Thoracic aorta (tissue), 2 donors: Measurements from ENCODE around the gene MTUS2. TPM values are rescaled to one million over a fixed set of nuclear protein-coding genes. Genes with fewer than 3 reads are reported as not detected.

Experiments
- ATAC-seq: fragments of 150-250 bp; one replicate; pipeline ENCODE4 v1.8.0; 2017; ENCODE audit warnings: low read depth; ENCODE audit not compliant: insufficient number of reproducible peaks, low FRiP score
- DNase-seq: peaks from one replicate; pipeline ENCODE4 v3.0.0-alpha.2; 2020; ENCODE audit warnings: low spot score
- H3K27ac ChIP-seq, 2 donors: fragments of 200-600 bp; sonication (generic); 1 replicate in 1 of 2; 2 replicates in 1 of 2; pipeline ENCODE4 v1.5.1; 2016; ENCODE audit warnings: mild to moderate bottlenecking in 2 of 2, moderate library complexity in 2 of 2
- H3K27me3 ChIP-seq: fragments of 200-600 bp; sonication (generic); replicated peaks from 2 replicates; pipeline ENCODE4 v1.6.0; 2016; ENCODE audit warnings: mild to moderate bottlenecking; ENCODE audit not compliant: insufficient read depth
- H3K36me3 ChIP-seq: fragments of 200-600 bp; sonication (generic); one replicate; pipeline ENCODE4 v1.5.1; 2016
- H3K4me1 ChIP-seq, 2 donors: fragments of 200-600 bp; sonication (generic); 1 replicate in 1 of 2; 2 replicates in 1 of 2; pipeline versions ENCODE4 v1.5.1 to v1.6.0; 2016; ENCODE audit warnings: low read depth in 2 of 2, mild to moderate bottlenecking in 1 of 2; ENCODE audit not compliant: control insufficient read depth in 1 of 2
- H3K4me3 ChIP-seq: fragments of 200-600 bp; sonication (generic); 2 replicates; pipeline ENCODE4 v1.5.1; 2016; ENCODE audit warnings: mild to moderate bottlenecking
- H3K9me3 ChIP-seq: fragments of 200-600 bp; sonication (generic); 2 replicates; pipeline ENCODE4 v1.5.1; 2016
- CTCF ChIP-seq: fragments of 200-600 bp; sonication (generic); IDR thresholded peaks from one replicate; pipeline ENCODE4 v1.5.1; 2019; ENCODE audit warnings: antibody characterized with exemption
- total RNA-seq, 2 donors: library from RNA; depleted of rRNA; stranded (reverse); fragments of >200 nt; gene quantifications; one replicate each; pipeline versions ENCODE4 v1.1.0 to v1.2.3, GENCODE V29; 2016

The MTUS2 gene
- total RNA-seq, 2 donors from 2014 or later: 14.9 to 26.4 TPM

DNA sequence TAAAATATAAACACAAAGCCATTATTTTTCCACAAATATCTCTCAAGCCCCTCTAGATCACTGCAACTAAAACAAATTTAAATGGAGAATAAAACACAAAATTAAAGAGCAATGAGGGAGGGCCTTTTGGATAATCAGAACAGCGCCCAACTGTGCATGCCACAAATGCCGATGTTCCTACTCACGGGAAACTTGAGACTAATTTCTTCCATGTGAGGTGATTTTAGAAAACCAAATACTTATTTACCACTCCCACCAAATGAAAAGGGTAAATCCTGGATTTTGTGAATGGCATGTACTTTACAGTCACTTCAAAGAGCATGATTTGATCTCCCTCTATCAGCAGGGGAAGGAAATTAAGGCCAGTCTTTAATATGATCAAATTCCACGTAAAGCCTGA is 700.5 kb downstream of the MTUS2 start:
- ATAC-seq: no peak
- Histone ChIP-seq H3K36me3 (peaks cover 38% of the 10 kb centered on the region), H3K4me3 (no peak overlapping the region), H3K27me3 (no peaks in the 10 kb centered on the region), H3K9me3 (no peaks in the 10 kb centered on the region), H3K27ac (no peak overlapping the region), H3K4me1 (peaks cover 14 to 27% of the 10 kb centered on the region in 2 donors)
- no peak for DNase-seq
- TF ChIP-seq CTCF: no peak

- no peak for TF ChIP-seq CTCF
- Histone ChIP-seq H3K9me3 (no peaks in the 10 kb centered on the region), H3K27ac (peak overlapping the region in 1 of 2 donors; percentile 75), H3K4me1 (peaks cover 14 to 27% of the 10 kb centered on the region in 2 donors), H3K4me3 (no peak overlapping the region), H3K27me3 (no peaks in the 10 kb centered on the region), H3K36me3 (peaks cover 32% of the 10 kb centered on the region)
- ATAC-seq: no peak
- no peak for DNase-seq
Measured at GRCh38 chr13:29521336-29521735, 701.2 kb downstream of the MTUS2 start.

GRCh38 chr13:29522044-29522685 is 702.0 kb downstream of the MTUS2 start:
- peak; percentile 38 for DNase-seq

DNA sequence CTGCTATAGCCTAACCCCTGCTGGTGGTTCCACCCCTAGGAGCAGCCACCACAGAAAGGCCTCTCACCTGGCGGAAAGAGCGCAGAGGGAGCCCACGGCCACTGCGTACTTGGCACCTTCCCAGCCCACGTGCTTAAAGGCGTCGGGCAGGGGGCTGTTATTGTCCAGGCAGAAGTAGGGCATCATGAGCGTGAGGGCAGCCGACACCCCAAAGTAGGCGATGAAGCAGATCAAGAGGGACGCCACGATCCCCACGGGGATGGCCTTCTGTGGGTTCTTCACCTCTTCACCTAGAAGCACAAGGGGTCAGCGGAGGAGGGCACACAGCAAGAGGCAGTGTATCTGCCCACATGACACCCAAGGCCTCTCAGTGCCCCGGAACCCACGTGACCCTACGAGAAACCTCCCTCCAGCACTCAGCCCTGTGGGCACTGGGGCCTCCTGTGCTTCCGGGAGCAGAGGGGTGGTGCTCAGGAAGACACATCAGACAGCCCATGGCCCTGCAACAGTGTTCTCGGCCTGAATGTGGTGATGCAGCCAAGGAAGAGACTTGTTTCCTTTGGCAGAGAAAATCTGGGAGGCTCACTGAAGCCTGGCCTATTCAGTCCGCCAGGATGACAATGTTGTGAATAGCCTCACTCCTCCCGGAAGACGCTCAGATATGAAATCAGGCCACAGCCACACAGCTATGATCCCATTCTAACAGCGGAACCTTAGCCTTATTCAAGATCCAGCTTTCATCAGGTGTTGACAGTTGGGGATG is 703.2 kb downstream of the MTUS2 start:
- ATAC-seq: no peak
- Histone ChIP-seq H3K4me3 (no peak overlapping the region), H3K9me3 (no peaks in the 10 kb centered on the region), H3K36me3 (peaks cover 31% of the 10 kb centered on the region), H3K27ac (peak overlapping the region in 1 of 2 donors; percentile 75), H3K27me3 (no peaks in the 10 kb centered on the region), H3K4me1 (peaks cover 14 to 27% of the 10 kb centered on the region in 2 donors)
- no peak for DNase-seq
- TF ChIP-seq CTCF: no peak

More at GRCh38 chr13:29522044-29522685, 702.0 kb downstream of the MTUS2 start:
- Histone ChIP-seq H3K27me3 (no peaks in the 10 kb centered on the region), H3K4me1 (peaks cover 14 to 27% of the 10 kb centered on the region in 2 donors), H3K36me3 (peaks cover 30% of the 10 kb centered on the region), H3K4me3 (no peak overlapping the region), H3K27ac (peak overlapping the region in 1 of 2 donors; percentile 75), H3K9me3 (no peaks in the 10 kb centered on the region)
- TF ChIP-seq CTCF: no peak
- peak; percentile 88 for ATAC-seq

- H3K27ac ChIP-seq: peak overlapping the region in 1 of 2 donors; percentile 75
- no peaks in the 10 kb centered on the region for H3K27me3 ChIP-seq
- ATAC-seq: no peak
- DNase-seq: no peak
- no peaks in the 10 kb centered on the region for H3K9me3 ChIP-seq
- TF ChIP-seq CTCF: no peak
- H3K4me1 ChIP-seq: peaks cover 14 to 27% of the 10 kb centered on the region in 2 donors
- no peak overlapping the region for H3K4me3 ChIP-seq
- H3K36me3 ChIP-seq: peaks cover 32% of the 10 kb centered on the region
Measured at GRCh38 chr13:29524176-29524575, 704.0 kb downstream of the MTUS2 start.
